SK-N-SH (cell line): Measurements from ENCODE around the gene GRK5. TPM values are rescaled to one million over a fixed set of nuclear protein-coding genes. Genes with fewer than 3 reads are reported as not detected.

ENCODE experiments used
- CTCF ChIA-PET: fragments of 300-600, 350-600 bp; formaldehyde crosslinking; extraction: SDS; loops from one replicate; lab custom pipeline; 2021; lab: Yijun Ruan, JAX
- POLR2A ChIA-PET: fragments of 350-600 bp; sonication (Branson Sonifier 250); formaldehyde crosslinking; extraction: SDS; loops from one replicate; lab custom pipeline; 2020; ENCODE audit warnings: antibody characterized with exemption, inconsistent platforms; lab: Yijun Ruan, JAX
- DNase-seq: peaks from one replicate; pipeline ENCODE4 v3.0.0; 2012
- H2AFZ ChIP-seq: fragments of 200-600 bp; sonication (generic); 2 replicates; pipeline ENCODE4 v1.8.1; 2016; ENCODE audit warnings: antibody characterized with exemption, mild to moderate bottlenecking, low read depth
- H3F3A ChIP-seq: fragments of 200-600 bp; sonication (generic); replicated peaks from 2 replicates; pipeline ENCODE3; 2016; ENCODE audit warnings: antibody characterized with exemption, mild to moderate bottlenecking; ENCODE audit not compliant: insufficient read depth
- H3K27ac ChIP-seq, 2 experiments: fragments of 200-500 bp in 1 of 2; fragments of 200-600 bp in 1 of 2; sonication (Bioruptor generic) in 1 of 2; sonication (generic), shearing (Covaris generic) in 1 of 2; 2 replicates each; pipeline versions ENCODE4 v1.5.1 to v1.6.1; 2014 to 2016; ENCODE audit warnings: low read depth in 2 of 2, inconsistent platforms in 1 of 2, low read length in 1 of 2, mild to moderate bottlenecking in 1 of 2, mixed read lengths in 1 of 2
- H3K27me3 ChIP-seq: fragments of 200-600 bp; sonication (generic), shearing (Covaris generic); 2 replicates; pipeline ENCODE4 v1.6.1; 2016; ENCODE audit warnings: mixed run types; ENCODE audit not compliant: insufficient read depth
- H3K36me3 ChIP-seq, 2 experiments: fragments of 200-500 bp in 1 of 2; fragments of 200-600 bp in 1 of 2; sonication (Bioruptor generic) in 1 of 2; sonication (generic) in 1 of 2; replicated peaks in 1 of 2; 2 replicates each; pipeline versions ENCODE3 to v1.5.1; 2014 to 2016; ENCODE audit warnings: low read length in 1 of 2, mild to moderate bottlenecking in 1 of 2; ENCODE audit not compliant: insufficient read depth in 2 of 2, control insufficient read depth in 1 of 2
- H3K4me1 ChIP-seq, 2 experiments: fragments of 200-500 bp in 1 of 2; fragments of 200-600 bp in 1 of 2; sonication (Bioruptor generic) in 1 of 2; sonication (generic), shearing (Covaris generic) in 1 of 2; 2 replicates each; pipeline versions ENCODE4 v1.5.1 to v1.6.1; 2014 to 2016; ENCODE audit warnings: low read depth in 1 of 2, low read length in 1 of 2, mixed run types in 1 of 2; ENCODE audit not compliant: insufficient read depth in 2 of 2, control insufficient read depth in 1 of 2
- H3K4me2 ChIP-seq: fragments of 200-600 bp; sonication (generic), shearing (Covaris generic); 2 replicates; pipeline ENCODE4 v1.6.1; 2017; ENCODE audit warnings: mixed run types
- H3K4me3 ChIP-seq, 2 experiments: fragments of 200-500 bp in 1 of 2; fragments of 200-600 bp in 1 of 2; sonication (Bioruptor generic) in 1 of 2; sonication (generic), shearing (Covaris generic) in 1 of 2; 2 replicates each; pipeline versions ENCODE4 v1.5.1 to v1.8.1; 2014 to 2016; ENCODE audit warnings: low read depth in 2 of 2, inconsistent platforms in 1 of 2, low read length in 1 of 2, mild to moderate bottlenecking in 1 of 2, mixed read lengths in 1 of 2, moderate library complexity in 1 of 2
- H3K79me2 ChIP-seq: fragments of 200-600 bp; sonication (generic); 2 replicates; pipeline ENCODE4 v1.8.1; 2017; ENCODE audit warnings: mild to moderate bottlenecking; ENCODE audit not compliant: insufficient read depth
- H3K9ac ChIP-seq: fragments of 200-600 bp; sonication (generic); 2 replicates; pipeline ENCODE4 v1.6.1; 2017; ENCODE audit warnings: mixed run types
- H3K9me2 ChIP-seq: fragments of 200-600 bp; sonication (generic); 2 replicates; pipeline ENCODE4 v1.6.1; 2017; ENCODE audit warnings: mixed run types
- H3K9me3 ChIP-seq: fragments of 200-600 bp; sonication (generic); 2 replicates; pipeline ENCODE4 v1.6.1; 2017; ENCODE audit warnings: mixed run types, mild to moderate bottlenecking, moderate library complexity
- H4K20me1 ChIP-seq: fragments of 200-600 bp; sonication (generic); 2 replicates; pipeline ENCODE4 v1.6.1; 2017; ENCODE audit warnings: mild to moderate bottlenecking, mixed run types; ENCODE audit not compliant: insufficient read depth
- CHD2 ChIP-seq: fragments of 150-350 bp; IDR thresholded peaks from 2 replicates; pipeline ENCODE4 v1.6.1; 2018; ENCODE audit warnings: low read length; ENCODE audit not compliant: partially characterized antibody
- EP300 ChIP-seq, 2 experiments: IDR thresholded peaks; 2 replicates each; pipeline versions ENCODE4 v1.4.0 to v1.6.1; 2012; ENCODE audit warnings: borderline replicate concordance in 1 of 2, low read depth in 1 of 2, low read length in 1 of 2
- FOXJ3 ChIP-seq: sonication (generic); formaldehyde crosslinking; IDR thresholded peaks from 2 replicates; pipeline ENCODE4 v1.5.1; 2020; ENCODE audit warnings: mild to moderate bottlenecking, missing genetic modification reagents
- FOXM1 ChIP-seq: IDR thresholded peaks from 2 replicates; pipeline ENCODE4 v1.4.0; 2012; ENCODE audit warnings: low read depth, mild to moderate bottlenecking
- JUND ChIP-seq: IDR thresholded peaks from 2 replicates; pipeline ENCODE4 v1.4.0; 2012
- MEF2A ChIP-seq: IDR thresholded peaks from 2 replicates; pipeline ENCODE4 v1.4.0; 2012; ENCODE audit warnings: low read depth, borderline replicate concordance
- NFIC ChIP-seq: IDR thresholded peaks from 2 replicates; pipeline ENCODE4 v1.4.0; 2012; ENCODE audit warnings: borderline replicate concordance
- NRF1 ChIP-seq: IDR thresholded peaks from 2 replicates; pipeline ENCODE4 v1.6.1; 2012; ENCODE audit warnings: low read depth, mild to moderate bottlenecking, low read length
- RAD21 ChIP-seq: IDR thresholded peaks from 2 replicates; pipeline ENCODE4 v1.6.1; 2012; ENCODE audit warnings: mild to moderate bottlenecking, low read length
- RCOR1 ChIP-seq: fragments of 150-350 bp; IDR thresholded peaks from 2 replicates; pipeline ENCODE4 v1.6.1; 2017; ENCODE audit warnings: antibody characterized with exemption, low read length
- SIN3A ChIP-seq: IDR thresholded peaks from 2 replicates; pipeline ENCODE4 v1.6.1; 2012; ENCODE audit warnings: low read depth, mild to moderate bottlenecking, low read length, moderate library complexity, borderline replicate concordance
- TAF1 ChIP-seq: IDR thresholded peaks from 2 replicates; pipeline ENCODE4 v1.6.1; 2012; ENCODE audit warnings: low read depth, mild to moderate bottlenecking, low read length, moderate library complexity, borderline replicate concordance
- TCF12 ChIP-seq: IDR thresholded peaks from 2 replicates; pipeline ENCODE4 v1.4.0; 2012
- WGBS: methylation state at CpG from one replicate; pipeline ENCODE4 v1.1.6; 2017; ENCODE audit warnings: low lambda C conversion rate; 5-methylcytosine and 5-hydroxymethylcytosine counted together
- polyA plus RNA-seq, 3 experiments: library from polyadenylated mRNA; depleted of rRNA; stranded (reverse); fragments of >200 nt; gene quantifications; 2 replicates each; pipeline ENCODE4 v1.2.3, GENCODE V29; 2012
- TF ChIP-seq, protein P1 (sequence below): IDR thresholded peaks from 2 replicates; pipeline ENCODE4; 2012
- TF ChIP-seq, protein P2 (sequence below): fragments of 200-600 bp; sonication (generic); IDR thresholded peaks from 2 replicates; pipeline ENCODE4 v1.6.1; 2017; ENCODE audit warnings: antibody characterized with exemption, mild to moderate bottlenecking, moderate library complexity
- TF ChIP-seq, protein P3 (sequence below): fragments of 150-350 bp; IDR thresholded peaks from 2 replicates; pipeline ENCODE4 v1.6.1; 2016; ENCODE audit warnings: mild to moderate bottlenecking, low read depth, low read length

GRK5 gene
- polyA plus RNA-seq, 1 of the 3 experiments (the other 2 are of a cell fraction): 12.1 TPM

DNA sequence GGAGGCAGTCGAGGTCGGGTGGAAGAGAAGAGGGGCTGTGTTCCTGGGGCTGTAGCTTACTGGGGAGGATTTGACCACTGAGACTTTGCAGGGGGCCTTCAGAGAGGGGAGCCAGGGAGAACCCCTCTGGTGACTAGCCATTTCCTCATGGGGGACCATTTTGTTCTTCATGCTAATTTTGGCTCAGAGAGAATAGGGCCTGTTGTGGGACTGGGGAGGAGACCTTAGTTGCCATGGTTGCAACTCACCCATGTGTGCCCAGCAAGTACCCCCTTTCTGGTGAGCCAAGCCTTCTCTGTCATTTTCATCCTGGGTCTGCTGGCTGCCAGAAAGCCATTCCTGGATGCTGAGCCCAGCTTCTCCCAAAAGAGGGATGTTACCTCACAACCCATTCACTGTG, 120.9 kb downstream of the GRK5 start:
- POLR2A ChIA-PET: interaction anchor here (0.6 kb wide), 1 partner anchor 136 kb away, joined by 6 read pairs; no protein-coding TSS in a partner anchor
- Histone ChIP-seq H3F3A (no peaks in the 10 kb centered on the region), H4K20me1 (no peaks in the 10 kb centered on the region), H3K4me3 (no peak overlapping the region), H3K79me2 (no peaks in the 10 kb centered on the region), H3K9ac (no peak overlapping the region), H2AFZ (no peak overlapping the region), H3K9me2 (no peaks in the 10 kb centered on the region), H3K27me3 (no peaks in the 10 kb centered on the region), H3K4me2 (no peak overlapping the region), H3K4me1 (peaks cover 0 to 18% of the 10 kb centered on the region in 2 experiments; a peak in 1 of 4 replicates), H3K36me3 (no peaks in the 10 kb centered on the region), H3K9me3 (no peaks in the 10 kb centered on the region), H3K27ac (no peak overlapping the region)
- 86% methylated on average over 2 of the region's 2 CpGs for WGBS
- CTCF ChIA-PET: no interaction called here
- DNase-seq: no peak
- no peak for TF ChIP-seq SIN3A
- no peak for TF ChIP-seq NRF1
- no peak for TF ChIP-seq EP300 (IDR thresholded peaks at IDR 0.05; ENCODE audit: borderline replicate concordance in 1 of 2, low read depth in 1 of 2, low read length in 1 of 2)
- TF ChIP-seq JUND: no peak
- no peak for TF ChIP-seq RCOR1
- TF ChIP-seq, protein P1, sequence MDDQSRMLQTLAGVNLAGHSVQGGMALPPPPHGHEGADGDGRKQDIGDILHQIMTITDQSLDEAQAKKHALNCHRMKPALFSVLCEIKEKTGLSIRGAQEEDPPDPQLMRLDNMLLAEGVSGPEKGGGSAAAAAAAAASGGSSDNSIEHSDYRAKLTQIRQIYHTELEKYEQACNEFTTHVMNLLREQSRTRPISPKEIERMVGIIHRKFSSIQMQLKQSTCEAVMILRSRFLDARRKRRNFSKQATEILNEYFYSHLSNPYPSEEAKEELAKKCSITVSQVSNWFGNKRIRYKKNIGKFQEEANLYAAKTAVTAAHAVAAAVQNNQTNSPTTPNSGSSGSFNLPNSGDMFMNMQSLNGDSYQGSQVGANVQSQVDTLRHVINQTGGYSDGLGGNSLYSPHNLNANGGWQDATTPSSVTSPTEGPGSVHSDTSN: no peak
- no peak for TF ChIP-seq RAD21
- TF ChIP-seq MEF2A: no peak
- no peak for TF ChIP-seq FOXM1
- no peak for TF ChIP-seq CHD2
- TF ChIP-seq, protein P2, sequence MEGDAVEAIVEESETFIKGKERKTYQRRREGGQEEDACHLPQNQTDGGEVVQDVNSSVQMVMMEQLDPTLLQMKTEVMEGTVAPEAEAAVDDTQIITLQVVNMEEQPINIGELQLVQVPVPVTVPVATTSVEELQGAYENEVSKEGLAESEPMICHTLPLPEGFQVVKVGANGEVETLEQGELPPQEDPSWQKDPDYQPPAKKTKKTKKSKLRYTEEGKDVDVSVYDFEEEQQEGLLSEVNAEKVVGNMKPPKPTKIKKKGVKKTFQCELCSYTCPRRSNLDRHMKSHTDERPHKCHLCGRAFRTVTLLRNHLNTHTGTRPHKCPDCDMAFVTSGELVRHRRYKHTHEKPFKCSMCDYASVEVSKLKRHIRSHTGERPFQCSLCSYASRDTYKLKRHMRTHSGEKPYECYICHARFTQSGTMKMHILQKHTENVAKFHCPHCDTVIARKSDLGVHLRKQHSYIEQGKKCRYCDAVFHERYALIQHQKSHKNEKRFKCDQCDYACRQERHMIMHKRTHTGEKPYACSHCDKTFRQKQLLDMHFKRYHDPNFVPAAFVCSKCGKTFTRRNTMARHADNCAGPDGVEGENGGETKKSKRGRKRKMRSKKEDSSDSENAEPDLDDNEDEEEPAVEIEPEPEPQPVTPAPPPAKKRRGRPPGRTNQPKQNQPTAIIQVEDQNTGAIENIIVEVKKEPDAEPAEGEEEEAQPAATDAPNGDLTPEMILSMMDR: no peak
- TF ChIP-seq FOXJ3 (CRISPR knock-in tag): no peak
- no peak for TF ChIP-seq TCF12

DNA sequence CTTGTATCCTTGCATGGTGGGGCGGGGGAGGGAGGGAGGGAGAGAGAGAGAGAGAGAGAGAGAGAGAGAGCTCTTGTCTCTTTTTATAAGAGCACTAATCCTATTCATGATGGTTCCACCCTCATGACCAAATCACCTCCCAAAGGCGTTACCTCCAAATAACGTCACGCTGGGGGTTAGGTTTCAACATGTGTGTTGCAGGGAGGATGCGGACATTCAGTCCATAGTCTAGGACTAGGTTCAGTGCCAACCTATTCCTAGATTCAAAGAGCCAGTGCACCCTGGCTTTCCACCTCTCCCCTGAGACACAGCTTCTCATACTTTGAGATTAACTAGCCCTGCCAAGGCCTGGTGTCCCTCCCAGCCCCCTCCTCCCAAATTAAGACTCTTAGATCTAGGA, 123.0 kb downstream of the GRK5 start:
- POLR2A ChIA-PET: no interaction called here
- no peak overlapping the region for H3K4me2 ChIP-seq
- H3K27me3 ChIP-seq: no peaks in the 10 kb centered on the region
- no peaks in the 10 kb centered on the region for H4K20me1 ChIP-seq
- no peaks in the 10 kb centered on the region for H3K36me3 ChIP-seq
- WGBS: 93% methylated on average over 5 of the region's 5 CpGs
- H3K27ac ChIP-seq: no peak overlapping the region
- peaks cover 5 to 12% of the 10 kb centered on the region in 2 experiments; a peak in 2 of 4 replicates for H3K4me1 ChIP-seq
- no peak overlapping the region for H3K4me3 ChIP-seq
- CTCF ChIA-PET: no interaction called here
- H2AFZ ChIP-seq: no peak overlapping the region
- H3K9me3 ChIP-seq: no peaks in the 10 kb centered on the region
- H3K9me2 ChIP-seq: no peaks in the 10 kb centered on the region
- no peak overlapping the region for H3K9ac ChIP-seq
- no peaks in the 10 kb centered on the region for H3K79me2 ChIP-seq
- TF ChIP-seq TCF12: no peak
- TF ChIP-seq, protein P3, sequence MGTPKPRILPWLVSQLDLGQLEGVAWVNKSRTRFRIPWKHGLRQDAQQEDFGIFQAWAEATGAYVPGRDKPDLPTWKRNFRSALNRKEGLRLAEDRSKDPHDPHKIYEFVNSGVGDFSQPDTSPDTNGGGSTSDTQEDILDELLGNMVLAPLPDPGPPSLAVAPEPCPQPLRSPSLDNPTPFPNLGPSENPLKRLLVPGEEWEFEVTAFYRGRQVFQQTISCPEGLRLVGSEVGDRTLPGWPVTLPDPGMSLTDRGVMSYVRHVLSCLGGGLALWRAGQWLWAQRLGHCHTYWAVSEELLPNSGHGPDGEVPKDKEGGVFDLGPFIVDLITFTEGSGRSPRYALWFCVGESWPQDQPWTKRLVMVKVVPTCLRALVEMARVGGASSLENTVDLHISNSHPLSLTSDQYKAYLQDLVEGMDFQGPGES: no peak
- TF ChIP-seq TAF1: no peak
- no peak for TF ChIP-seq NFIC
- H3F3A ChIP-seq: no peaks in the 10 kb centered on the region
- DNase-seq: no peak
